Transverse colon (tissue), 3 donors: Measurements from ENCODE around the gene SDC3.
"Not testable (repeated sequence)": the region's sequence is repeated elsewhere in the genome, so short reads cannot be mapped to it uniquely, and the experiment has no call there.

Experiments
- CTCF ChIP-seq, 5 experiments: fragments of 200-600 bp in 3 of 5; fragments of 450-650 bp in 2 of 5; sonication (generic) in 3 of 5; IDR thresholded peaks; 1 replicate in 2 of 5; 2 replicates in 3 of 5; pipeline ENCODE4 v1.5.1; 2016 to 2017; ENCODE audit warnings: antibody characterized with exemption in 5 of 5, inconsistent platforms in 3 of 5, mild to moderate bottlenecking in 2 of 5, moderate library complexity in 1 of 5
- EP300 ChIP-seq: sonication (generic); formaldehyde crosslinking; IDR thresholded peaks from one replicate; pipeline ENCODE4 v1.6.1; 2017; ENCODE audit warnings: antibody characterized with exemption, low read depth

GRCh38 chr1:30935758-30936157 is 27.2 kb upstream of the SDC3 start:
- not testable (repeated sequence) for TF ChIP-seq CTCF (IDR thresholded peaks at IDR 0.05); EP300
